Activated T-helper 17 cell treated with anti-CD3 and anti-CD28 coated beads, Interleukin-2, amount 50 U/mL, for 72 hours (primary cell): ENCODE results near the gene MSMB. TPM values are rescaled to one million over a fixed set of nuclear protein-coding genes. Genes with fewer than 3 reads are reported as not detected.
"Not testable (repeated sequence)": the region's sequence is repeated elsewhere in the genome, so short reads cannot be mapped to it uniquely, and the experiment has no call there.

Experiments
- ATAC-seq: fragments of 150-1000 bp; cut with Tn5 transposase; replicated peaks from 2 replicates; pipeline ENCODE4 v1.10.0; 2021; ENCODE audit warnings: mild to moderate bottlenecking, moderate library complexity
- H3K27ac Mint-ChIP-seq: one replicate; pipeline ENCODE4 v1.8.0; 2022; ENCODE audit warnings: mixed read lengths
- H3K27me3 Mint-ChIP-seq: one replicate; pipeline ENCODE4 v1.8.0; 2022; ENCODE audit warnings: mixed read lengths
- H3K36me3 Mint-ChIP-seq: one replicate; pipeline ENCODE4 v1.8.0; 2022; ENCODE audit warnings: low read depth, mild to moderate bottlenecking, mixed read lengths
- H3K4me1 Mint-ChIP-seq: one replicate; pipeline ENCODE4 v1.8.0; 2022; ENCODE audit warnings: mixed read lengths
- H3K4me3 Mint-ChIP-seq: one replicate; pipeline ENCODE4 v1.8.0; 2022; ENCODE audit warnings: mild to moderate bottlenecking, mixed read lengths
- H3K9me3 Mint-ChIP-seq: one replicate; pipeline ENCODE4 v1.8.0; 2022; ENCODE audit warnings: mixed read lengths
- total RNA-seq, 2 donors: library from RNA; stranded (reverse); gene quantifications; one replicate each; pipeline ENCODE4 v1.2.3, GENCODE V29; 2022

Gene MSMB
- total RNA-seq, 2 donors from 2014 or later = not detected

DNA sequence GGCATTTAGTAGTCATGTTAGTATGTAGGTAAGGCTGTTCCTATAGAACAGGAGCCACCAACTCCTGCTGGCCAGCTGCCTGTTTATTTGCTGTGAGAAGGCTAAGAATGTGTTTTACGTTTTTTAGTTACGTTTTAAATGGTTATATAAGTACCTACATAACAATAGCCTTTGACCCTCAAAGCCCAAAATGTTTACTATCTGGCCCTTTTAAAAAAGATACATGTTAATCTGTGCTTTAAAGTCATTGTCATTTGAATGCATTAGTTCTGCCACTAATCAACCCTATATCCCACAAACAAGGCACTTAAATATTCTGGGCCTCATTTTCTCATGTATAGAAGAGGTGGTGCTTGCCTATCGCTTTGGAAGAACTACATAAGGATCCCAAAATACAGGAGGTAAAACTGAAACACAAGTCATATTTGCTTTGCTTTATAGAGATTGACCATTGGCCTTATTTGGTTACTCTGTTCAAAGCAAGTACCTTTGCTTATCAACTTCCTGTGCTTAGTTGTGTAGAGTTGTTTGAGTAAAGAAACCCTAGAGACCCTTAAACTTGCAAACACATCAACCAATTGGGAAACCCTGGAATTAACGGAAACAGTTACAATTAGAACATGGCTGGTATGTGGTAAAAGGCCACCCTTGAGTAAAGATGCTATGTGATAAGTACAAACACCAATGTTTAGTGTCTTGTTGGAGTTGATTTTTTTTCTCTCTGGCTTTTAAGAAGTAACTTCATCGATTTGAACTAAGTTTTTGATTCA lies 47.9 kb downstream of the MSMB start:
- no peak for ATAC-seq
- H3K36me3 Mint-ChIP-seq = peaks cover 87% of the 10 kb centered on the region

DNA sequence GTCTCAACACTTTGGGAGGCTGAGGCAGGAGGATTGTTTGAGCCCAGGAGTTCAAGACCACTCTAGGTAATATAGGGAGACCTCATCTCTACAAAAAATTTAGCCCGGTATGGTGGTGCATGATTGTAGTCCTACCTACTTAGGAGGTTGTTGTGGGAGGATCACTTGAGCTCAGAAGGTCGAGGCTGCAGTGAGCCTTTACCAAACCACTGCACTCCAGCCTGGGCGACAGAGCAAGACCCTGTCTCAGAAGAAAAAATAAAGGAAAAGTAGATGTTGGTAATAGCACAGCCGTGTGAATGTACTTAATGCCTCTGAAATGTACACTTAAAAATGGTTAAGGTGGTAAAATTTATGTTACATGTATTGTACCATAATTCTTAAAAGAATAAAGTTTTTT lies 48.5 kb downstream of the MSMB start:
- ATAC-seq = no peak
- no peak overlapping the region for H3K4me3 Mint-ChIP-seq
- peak overlapping the region; percentile 20 for H3K27ac Mint-ChIP-seq
- H3K4me1 Mint-ChIP-seq = no peaks in the 10 kb centered on the region
- H3K27me3 Mint-ChIP-seq = no peaks in the 10 kb centered on the region
- H3K9me3 Mint-ChIP-seq = no peaks in the 10 kb centered on the region
- peaks cover 87% of the 10 kb centered on the region for H3K36me3 Mint-ChIP-seq

More for the DNA sequence above, 47.9 kb downstream of the MSMB start:
- Mint-ChIP-seq H3K4me1 (no peaks in the 10 kb centered on the region), H3K27ac (no peak overlapping the region), H3K4me3 (no peak overlapping the region), H3K27me3 (no peaks in the 10 kb centered on the region), H3K9me3 (no peaks in the 10 kb centered on the region)

DNA sequence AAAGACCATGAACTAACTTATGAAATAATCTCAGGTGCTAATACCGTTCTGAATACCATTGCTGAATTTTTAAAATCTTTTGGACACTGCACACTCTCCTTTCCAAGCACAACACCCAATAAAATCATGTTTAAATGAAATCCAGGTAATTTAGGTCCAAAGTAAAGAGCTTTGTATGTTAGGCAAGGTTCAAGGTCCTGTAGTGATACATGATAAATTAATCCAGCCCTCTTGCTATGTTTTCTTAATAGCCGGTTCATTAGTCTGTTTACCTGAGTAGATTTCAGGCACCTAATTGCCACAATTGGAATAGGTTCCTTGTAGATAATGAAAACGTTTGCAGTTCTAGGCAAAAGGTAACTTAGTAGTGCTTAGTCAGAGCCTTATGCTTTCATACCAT lies 60.5 kb downstream of the MSMB start:
- not testable (repeated sequence) for H3K4me3 Mint-ChIP-seq, ATAC-seq, H3K27me3 Mint-ChIP-seq, H3K9me3 Mint-ChIP-seq, H3K27ac Mint-ChIP-seq, H3K4me1 Mint-ChIP-seq
- peaks cover 76% of the 10 kb centered on the region for H3K36me3 Mint-ChIP-seq

- H3K4me3 Mint-ChIP-seq, H3K4me1 Mint-ChIP-seq, H3K27me3 Mint-ChIP-seq, H3K27ac Mint-ChIP-seq, ATAC-seq, H3K9me3 Mint-ChIP-seq: not testable (repeated sequence)
- H3K36me3 Mint-ChIP-seq = peaks cover 68% of the 10 kb centered on the region
These were observed 61.6 kb downstream of the MSMB start for GRCh38 chr10:45984473-45984872.

GRCh38 chr10:45983538-45984186 lies 62.4 kb downstream of the MSMB start:
- H3K4me1 Mint-ChIP-seq, H3K27me3 Mint-ChIP-seq, H3K27ac Mint-ChIP-seq, H3K4me3 Mint-ChIP-seq, H3K9me3 Mint-ChIP-seq: not testable (repeated sequence)
- ATAC-seq = peak; percentile 68
- peaks cover 67% of the 10 kb centered on the region for H3K36me3 Mint-ChIP-seq

Other genes starting within 250 kb of the MSMB start
- gene AGAP4, start 198.8 kb downstream of the MSMB start, total RNA-seq = 10 to 100 TPM; 13.2 to 16.1 TPM
- 10 to 100 TPM; 32.0 to 86.0 TPM for gene TIMM23, start 73.8 kb downstream of the MSMB start, total RNA-seq
- 100 to 1,000 TPM in 1 of 2 donors, 10 to 100 TPM in 1; 74.0 to 114 TPM for gene NCOA4, start 15.6 kb downstream of the MSMB start, total RNA-seq
- not detected for gene ANTXRL, start 240.7 kb upstream of the MSMB start, total RNA-seq